ENCODE results near the gene MT1X.
"Not testable (repeated sequence)": the region's sequence is repeated elsewhere in the genome, so short reads cannot be mapped to it uniquely, and the experiment has no call there.

MT1X gene

GRCh38 chr16:56657555-56658326, 24.5 kb upstream of the MT1X start, which contains the start of gene MT1F:
MT1F (plus strand) TSS chr16:56657959; CDS start chr16:56658059, 100 bp downstream.
- DNase-seq, result no peak

DNA sequence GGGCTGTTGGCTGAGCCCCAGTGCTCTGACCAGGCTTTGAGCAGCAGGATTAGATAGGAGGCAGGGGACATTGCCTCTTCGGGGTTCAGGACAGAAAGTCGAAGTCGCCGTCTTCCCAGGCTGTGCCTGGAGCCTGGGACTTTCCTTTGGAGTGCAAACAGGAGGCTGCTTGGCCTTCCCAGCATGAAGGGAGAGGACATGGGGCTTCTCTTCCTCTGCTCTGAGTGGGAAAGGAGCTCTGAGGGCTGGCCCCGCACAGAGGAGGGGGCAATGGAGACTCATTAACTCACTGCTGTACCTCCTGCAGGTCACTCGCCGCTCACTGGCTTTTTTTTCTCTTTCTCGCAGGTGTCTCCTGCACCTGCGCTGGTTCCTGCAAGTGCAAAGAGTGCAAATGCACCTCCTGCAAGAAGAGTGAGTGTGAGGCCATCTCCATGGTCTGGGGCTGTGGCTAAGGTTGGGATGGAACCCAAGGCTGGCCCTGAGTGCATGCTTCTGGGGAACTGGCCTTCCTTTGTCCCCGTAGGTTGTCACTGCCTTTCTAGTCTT, 23.9 kb upstream of the MT1X start:
- DNase-seq, result no peak

DNA sequence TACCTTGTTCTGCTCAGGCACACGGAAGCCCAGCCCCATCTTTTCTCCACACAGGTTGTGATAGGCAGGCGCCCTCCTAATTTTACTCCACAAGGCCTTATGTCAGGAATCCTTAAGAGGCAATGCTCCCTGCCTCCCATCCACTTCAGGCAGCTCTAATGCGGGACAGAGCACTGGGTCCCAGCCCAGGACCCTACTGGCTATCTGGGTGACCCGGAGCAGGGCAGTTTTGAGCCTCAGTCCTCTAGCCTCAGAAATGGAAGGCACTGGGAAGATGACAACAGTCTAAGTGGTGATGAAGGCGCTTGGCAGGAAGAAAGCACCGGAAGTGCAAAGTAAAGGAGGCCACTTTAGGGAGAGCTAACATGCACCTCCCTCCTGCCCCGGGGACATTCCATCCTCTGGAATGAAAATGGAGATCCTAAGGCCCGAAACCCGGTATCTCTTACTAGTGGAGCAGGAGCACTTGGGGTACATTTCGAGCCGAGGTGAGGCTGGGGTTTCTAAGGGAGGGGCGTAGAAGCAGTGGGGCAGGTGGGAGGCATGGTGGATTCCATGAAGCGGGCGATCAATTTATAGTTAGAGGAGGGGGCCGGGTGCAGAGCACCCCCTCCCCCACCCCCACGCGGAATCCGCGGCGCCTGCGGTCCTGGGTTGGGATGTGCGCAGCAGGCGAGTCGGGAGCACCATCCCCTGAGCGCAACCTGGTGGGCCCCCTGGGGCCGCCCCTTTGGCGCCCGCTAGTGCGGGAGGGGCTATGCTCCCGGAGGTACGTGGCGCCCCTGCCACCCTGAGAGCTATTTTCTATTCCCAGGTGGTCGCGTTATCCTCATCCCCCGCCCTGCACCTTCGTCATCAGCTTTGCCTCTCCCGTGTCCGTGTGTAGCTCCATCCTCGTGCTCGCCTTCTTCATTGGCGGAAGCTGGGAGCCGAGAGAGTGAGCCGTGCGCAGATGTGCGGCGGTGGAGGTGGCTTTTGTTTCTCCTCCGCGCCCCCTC, 19.6 kb upstream of the MT1X start:
- no peak for DNase-seq

DNA sequence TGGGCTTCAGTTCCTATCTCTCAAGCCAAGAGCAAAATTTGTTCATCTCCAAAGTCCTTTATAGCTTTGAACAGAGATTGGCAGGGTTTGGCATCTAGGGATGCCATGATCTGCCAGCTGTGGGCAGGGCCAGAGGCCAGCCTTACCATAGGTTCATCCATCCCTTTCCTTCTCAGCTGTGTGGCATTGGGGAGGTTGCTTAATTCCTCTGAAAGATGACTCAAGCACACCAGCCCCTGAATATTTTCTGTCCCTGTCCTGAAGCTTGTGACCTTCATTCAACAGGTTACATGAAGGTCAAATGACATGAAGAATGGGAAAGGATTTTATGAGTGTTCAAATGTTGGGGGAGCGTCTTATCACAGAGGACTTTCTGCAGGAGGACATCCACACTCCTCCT, 17.8 kb upstream of the MT1X start:
- no peak for DNase-seq

DNA sequence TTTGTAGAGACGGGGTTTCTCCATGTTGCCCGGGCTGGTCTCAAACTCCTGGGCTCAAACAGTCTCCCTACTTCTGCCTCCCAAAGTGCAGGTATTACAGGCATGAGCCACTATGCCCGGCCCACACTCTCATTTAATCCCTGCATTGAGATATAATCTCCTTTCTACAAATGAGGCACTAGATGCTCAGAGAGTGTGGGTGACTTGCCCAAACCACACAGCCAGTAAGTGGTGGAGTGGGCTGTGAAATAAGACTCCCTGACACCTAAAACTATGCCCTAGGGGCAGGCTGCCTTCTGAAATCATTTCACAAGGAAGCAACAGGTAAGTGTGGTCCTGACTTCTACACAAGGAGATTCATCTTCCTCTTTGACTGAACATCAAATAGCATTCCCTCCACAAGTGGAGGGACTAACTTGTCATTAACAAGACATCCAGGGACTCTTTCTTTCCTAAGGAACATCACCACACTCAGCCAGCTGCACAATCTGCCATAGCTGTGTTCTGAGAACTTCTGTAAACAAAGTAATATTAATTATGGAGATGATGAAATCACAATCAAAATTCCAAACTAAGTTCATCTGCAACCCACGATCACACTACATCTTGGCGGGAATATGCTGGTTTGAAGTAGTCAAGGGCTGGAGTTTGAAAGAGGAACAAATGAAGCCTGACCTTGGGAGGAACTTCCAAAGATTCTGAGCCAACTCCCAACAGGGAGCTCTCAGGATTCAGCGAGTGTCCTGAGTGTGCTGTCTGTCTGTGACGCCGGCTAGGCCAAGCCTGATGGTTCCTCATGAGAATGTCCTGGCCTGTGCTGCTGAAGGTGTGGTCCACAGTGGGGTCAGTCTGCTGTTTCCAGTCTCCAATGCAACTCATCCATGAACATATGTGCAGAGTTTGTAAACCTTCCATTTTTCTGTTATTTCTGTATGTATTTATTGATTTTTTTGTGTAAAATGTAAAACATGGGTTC, 16.7 kb upstream of the MT1X start:
- not testable (repeated sequence) for DNase-seq

GRCh38 chr16:56667581-56668571, 14.4 kb upstream of the MT1X start, which contains the start of gene MT1G:
MT1G (minus strand) TSS chr16:56668065; CDS start chr16:56667993, 72 bp downstream.
- DNase-seq, result no peak

DNA sequence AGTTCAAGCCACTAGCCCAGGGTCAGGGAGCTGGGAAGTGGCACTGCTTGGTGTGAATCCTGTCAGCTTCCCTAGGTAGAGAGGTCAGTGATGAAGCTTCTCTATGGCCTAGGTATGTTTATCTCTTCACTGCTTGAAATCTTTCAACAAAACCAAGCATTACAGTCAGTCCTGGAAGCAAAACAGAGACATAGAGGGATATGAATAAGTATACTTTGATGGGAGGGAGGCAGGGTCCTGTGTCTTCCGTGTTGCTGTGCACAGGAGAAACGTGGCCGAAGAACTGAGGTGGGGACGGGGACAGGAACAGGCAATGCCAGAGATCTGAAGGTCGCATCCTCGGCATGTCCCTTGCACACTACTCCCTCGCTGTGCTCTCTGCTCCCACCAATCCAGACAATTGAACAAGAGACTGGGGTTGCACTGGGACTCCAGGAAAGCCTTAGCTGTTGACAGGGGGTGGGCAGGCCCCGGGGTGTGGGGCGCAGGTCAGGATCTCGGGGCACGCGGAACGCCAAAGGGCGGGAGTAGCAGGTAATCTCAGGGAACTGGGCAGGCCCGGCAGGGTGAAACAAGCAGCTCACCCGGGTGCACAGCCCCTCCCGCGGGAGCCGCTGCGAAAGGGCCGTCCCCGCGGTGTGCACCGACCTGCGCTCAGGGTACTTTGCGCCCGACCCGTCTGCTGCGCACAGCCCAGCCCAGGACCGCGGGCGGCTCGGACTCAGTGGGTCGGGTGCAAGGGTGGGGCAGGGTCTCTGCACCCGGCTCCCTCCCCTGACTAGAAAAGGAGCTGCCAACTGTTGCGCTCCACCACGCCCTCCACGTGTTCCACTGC, 13.0 kb upstream of the MT1X start, which contains the start of gene MT1H:
MT1H (plus strand) TSS at position 810 of the 835 bp plus-strand sequence. CDS start 71 bp downstream, outside the sequence.
- no peak for DNase-seq

DNA sequence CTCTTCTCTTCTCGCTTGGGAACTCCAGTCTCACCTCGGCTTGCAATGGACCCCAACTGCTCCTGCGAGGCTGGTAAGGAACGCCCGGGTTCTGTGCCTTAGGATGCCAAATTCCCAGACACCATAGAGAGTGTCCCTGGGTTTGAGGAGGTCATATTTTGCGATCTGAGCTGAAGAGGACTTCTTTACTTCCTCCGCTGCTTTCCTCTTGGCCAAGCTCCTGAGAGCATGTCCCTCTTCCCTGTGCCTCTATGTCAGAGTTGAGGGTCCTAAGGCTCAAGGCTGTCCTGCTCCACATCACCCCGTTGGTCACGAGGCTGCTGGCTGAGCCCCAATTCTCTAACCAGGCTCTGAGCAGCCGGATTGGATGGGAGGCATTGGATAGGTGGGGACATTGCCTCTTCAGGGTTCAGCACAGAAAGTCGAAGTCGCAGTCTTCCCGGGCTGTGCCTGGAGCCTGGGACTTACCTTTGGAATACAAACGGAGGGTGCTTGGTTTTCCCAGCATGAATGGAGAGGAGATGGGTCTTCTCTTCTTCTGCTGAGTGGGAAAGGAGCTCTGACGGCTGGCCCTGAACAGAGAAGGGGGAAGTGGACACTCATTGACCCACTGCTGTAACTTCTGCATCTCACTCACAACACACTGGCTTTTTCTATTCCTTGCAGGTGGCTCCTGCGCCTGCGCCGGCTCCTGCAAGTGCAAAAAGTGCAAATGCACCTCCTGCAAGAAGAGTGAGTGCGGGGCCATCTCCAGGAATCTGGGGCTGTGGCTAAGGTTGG, 12.2 kb upstream of the MT1X start:
- DNase-seq, result no peak

DNA sequence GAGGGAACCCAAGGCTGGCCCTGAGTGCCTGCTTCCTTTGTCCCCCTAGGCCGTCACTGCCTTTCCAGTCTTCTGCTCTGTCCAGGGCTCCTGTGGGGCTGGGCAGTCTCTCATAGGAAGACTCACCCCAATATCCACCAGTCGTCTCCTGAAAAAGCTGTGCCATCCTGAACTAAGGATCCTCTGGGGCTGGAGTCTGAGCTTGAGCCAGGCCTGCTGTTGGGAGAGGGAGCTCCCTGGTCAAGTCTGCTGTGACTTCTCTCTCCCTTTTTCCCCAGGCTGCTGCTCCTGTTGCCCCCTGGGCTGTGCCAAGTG, 11.7 kb upstream of the MT1X start:
- DNase-seq, result no peak

DNA sequence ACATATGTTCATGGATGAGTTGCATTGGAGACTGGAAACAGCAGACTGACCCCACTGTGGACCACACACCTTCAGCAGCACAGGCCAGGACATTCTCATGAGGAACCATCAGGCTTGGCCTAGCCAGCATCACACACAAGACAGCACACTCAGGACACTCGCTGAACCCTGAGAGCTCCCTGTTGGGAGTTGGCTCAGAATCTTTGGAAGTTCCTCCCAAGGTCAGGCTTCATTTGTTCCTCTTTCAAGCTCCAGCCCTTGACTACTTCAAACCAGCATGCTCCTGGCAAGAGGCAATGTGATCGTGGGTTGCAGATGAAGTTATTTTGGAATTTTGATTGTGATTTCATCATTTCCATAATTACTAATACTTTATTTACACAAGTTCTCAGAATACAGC, 10.6 kb upstream of the MT1X start:
- DNase-seq, result not testable (repeated sequence)

DNA sequence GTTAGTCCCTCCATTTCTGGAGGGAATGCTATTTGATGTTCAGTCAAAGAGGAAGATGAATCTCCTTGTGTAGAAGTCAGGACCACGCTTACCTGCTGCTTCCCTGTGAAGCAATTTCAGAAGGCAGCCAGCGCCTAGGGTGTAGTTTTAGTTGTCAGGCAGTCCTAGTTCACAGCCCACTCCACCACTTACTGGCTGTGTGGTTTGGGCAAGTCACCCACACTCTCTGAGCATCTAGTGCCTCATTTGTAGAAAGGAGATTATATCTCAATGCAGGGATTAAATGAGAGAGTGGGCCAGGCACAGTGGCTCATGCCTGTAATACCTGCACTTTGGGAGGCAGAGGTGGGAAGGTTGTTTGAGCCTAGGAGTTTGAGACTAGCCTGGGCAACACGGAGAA, 10.1 kb upstream of the MT1X start:
- DNase-seq, result not testable (repeated sequence)

DNA sequence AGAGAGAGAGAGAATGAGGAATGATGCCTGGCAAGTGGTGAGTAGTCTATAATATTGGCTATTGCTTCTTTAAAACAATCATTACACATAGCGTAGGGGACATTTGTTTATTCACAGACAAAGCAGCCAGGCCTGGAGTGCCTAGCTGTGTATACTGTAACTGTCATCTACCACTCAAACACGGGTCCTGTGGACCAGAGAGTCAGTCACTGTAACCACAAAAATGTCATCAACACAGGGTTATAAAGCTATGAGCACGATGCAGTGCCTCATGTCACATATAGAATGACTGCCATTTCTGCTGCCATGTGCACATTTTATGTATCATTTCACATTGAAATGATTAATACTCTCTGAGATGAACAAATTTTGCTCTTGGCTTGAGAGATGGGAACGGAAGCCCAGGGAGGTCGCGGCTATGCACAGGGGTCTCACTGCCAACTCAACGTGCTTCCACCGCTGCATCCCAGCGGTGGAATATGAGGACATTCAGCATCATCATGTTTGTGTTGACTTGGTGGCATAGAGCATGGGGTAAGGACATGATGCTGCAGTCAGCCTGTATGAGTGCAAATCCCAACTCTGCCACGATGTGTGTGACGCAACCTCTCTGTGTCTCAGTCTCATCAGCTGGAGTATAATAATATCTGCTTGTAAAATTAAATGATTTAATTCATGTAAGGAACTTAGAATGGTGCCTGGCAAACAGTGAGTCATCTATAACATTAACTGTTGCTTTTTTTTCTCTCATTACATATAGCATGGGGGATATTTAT, 9.3 kb upstream of the MT1X start:
- DNase-seq, result no peak

GRCh38 chr16:56673921-56674320, 8.3 kb upstream of the MT1X start:
- no peak for DNase-seq

DNA sequence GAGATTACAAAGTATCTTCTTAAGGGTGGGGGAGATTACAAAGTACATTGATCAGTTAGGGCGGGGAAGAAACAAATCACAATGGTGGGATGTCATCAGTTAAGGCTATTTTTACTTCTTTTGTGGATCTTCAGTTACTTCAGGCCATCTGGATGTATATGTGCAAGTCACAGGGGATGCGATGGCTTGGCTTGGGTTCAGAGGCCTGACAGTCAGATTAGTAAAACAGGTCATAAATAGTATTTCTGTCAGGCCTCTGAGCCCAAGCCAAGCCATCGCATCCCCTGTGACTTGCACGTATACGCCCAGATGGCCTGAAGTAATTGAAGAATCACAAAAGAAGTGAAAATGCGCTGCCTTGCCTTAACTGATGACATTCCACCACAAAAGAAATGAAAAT, 7.7 kb upstream of the MT1X start:
- not testable (repeated sequence) for DNase-seq

- DNase-seq, result no peak
Measured at GRCh38 chr16:56675685-56676210, 6.5 kb upstream of the MT1X start.

DNA sequence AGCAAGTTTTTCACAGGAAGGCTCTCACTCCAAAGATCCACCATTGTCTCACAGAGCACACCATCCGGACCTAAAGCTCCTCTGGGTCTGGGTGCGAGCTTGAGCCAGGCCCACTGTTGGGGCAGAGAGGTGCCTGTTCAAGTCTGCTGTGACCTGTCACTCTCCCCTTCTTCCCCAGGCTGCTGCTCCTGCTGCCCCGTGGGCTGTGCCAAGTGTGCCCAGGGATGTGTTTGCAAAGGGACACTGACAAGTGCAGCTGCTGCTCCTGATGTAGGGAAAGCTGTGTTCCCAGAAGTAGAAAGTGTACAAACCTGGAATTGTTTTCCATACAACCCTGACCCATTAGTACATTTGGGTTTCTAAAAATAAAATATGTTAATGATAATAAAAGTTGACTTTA, 4.8 kb upstream of the MT1X start:
- no peak for DNase-seq

GRCh38 chr16:56679078-56679730, 3.1 kb upstream of the MT1X start:
- no peak for DNase-seq

Measured in SHP77 treated with DMSO at 0.1 percent for 48 hours (cell line).